Activated naive CD8-positive, alpha-beta T cell treated with anti-CD3 and anti-CD28 coated beads, Interleukin-2, amount 10 ng/mL, durations not matched to agents 7 days and 5 days (primary cell): ENCODE results near the gene GNAQ. TPM values are rescaled to one million over a fixed set of nuclear protein-coding genes. Genes with fewer than 3 reads are reported as not detected.
A peak's percentile ranks its signal among the peaks of the same experiment; 100 is the strongest.

Experiments
- ATAC-seq: fragments of 150-1000 bp; cut with Tn5 transposase; one replicate; pipeline ENCODE4 v1.10.0; 2021; ENCODE audit warnings: low read depth, moderate library complexity
- POLR2A ChIA-PET: fragments of 350-600 bp; sonication (Branson Sonifier 250); formaldehyde crosslinking; loops from one replicate; lab custom pipeline; 2021; ENCODE audit warnings: antibody characterized with exemption; lab: Charles Lee
- DNase-seq: peaks from one replicate; pipeline ENCODE4 v3.0.0; 2021
- H3K27ac Mint-ChIP-seq: one replicate; pipeline ENCODE4 v1.8.0; 2022; ENCODE audit warnings: mild to moderate bottlenecking, mixed read lengths
- H3K27me3 Mint-ChIP-seq: one replicate; pipeline ENCODE4 v1.8.0; 2022; ENCODE audit warnings: mild to moderate bottlenecking, moderate library complexity, mixed read lengths
- H3K36me3 Mint-ChIP-seq: one replicate; pipeline ENCODE4 v1.8.0; 2021; ENCODE audit warnings: mild to moderate bottlenecking, mixed read lengths
- H3K4me1 Mint-ChIP-seq: one replicate; pipeline ENCODE4 v1.8.0; 2021; ENCODE audit warnings: mixed read lengths
- H3K4me3 Mint-ChIP-seq: one replicate; pipeline ENCODE4 v1.8.0; 2022; ENCODE audit warnings: mild to moderate bottlenecking, moderate library complexity, mixed read lengths
- H3K9me3 Mint-ChIP-seq: one replicate; pipeline ENCODE4 v1.8.0; 2021; ENCODE audit warnings: mixed read lengths
- total RNA-seq, 2 experiments: library from RNA; stranded (reverse); gene quantifications; one replicate each; pipeline ENCODE4 v1.2.3, GENCODE V29; 2021

The GNAQ gene
- total RNA-seq, 2 experiments from 2014 or later: 25.5 to 30.4 TPM

DNA sequence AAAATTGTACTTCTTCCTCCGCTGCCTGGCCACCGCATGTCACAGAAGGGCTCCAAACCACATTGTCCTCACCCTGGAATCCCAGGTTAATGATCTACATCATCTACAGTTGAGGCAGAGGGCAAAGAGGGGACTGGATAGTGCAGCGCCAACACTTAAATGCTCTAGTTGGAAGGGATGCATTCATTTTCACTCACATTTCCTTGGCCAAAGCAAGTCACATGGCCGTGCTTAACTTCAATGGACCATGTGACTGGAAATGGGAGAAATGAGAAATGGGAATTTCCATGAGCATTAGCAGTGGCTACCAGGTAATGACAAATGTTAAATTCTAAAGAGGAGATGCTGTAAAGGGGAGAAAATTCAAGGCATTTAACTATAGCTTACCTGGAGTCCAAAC is 13.3 kb upstream of the GNAQ start:
- H3K27ac Mint-ChIP-seq: no peak overlapping the region

GRCh38 chr9:78044189-78044588 is 12.6 kb upstream of the GNAQ start:
- ATAC-seq (no peak), DNase-seq (no peak)
- peaks cover 3% of the 10 kb centered on the region for H3K4me1 Mint-ChIP-seq
- H3K27ac Mint-ChIP-seq: no peak overlapping the region
- no peaks in the 10 kb centered on the region for H3K9me3 Mint-ChIP-seq
- POLR2A ChIA-PET: no interaction called here
- H3K27me3 Mint-ChIP-seq: peaks cover 14% of the 10 kb centered on the region
- no peaks in the 10 kb centered on the region for H3K36me3 Mint-ChIP-seq
- H3K4me3 Mint-ChIP-seq: no peak overlapping the region

More for the DNA sequence above, 13.3 kb upstream of the GNAQ start:
- H3K27me3 Mint-ChIP-seq: peaks cover 18% of the 10 kb centered on the region
- H3K9me3 Mint-ChIP-seq: no peaks in the 10 kb centered on the region
- POLR2A ChIA-PET: no interaction called here
- H3K4me3 Mint-ChIP-seq: no peak overlapping the region
- no peaks in the 10 kb centered on the region for H3K36me3 Mint-ChIP-seq
- H3K4me1 Mint-ChIP-seq: peaks cover 3% of the 10 kb centered on the region
- no peak for DNase-seq
- no peak for ATAC-seq

GRCh38 chr9:78041971-78042370 is 10.4 kb upstream of the GNAQ start:
- ATAC-seq: no peak
- H3K27me3 Mint-ChIP-seq: peaks cover 11% of the 10 kb centered on the region
- no peaks in the 10 kb centered on the region for H3K36me3 Mint-ChIP-seq
- H3K9me3 Mint-ChIP-seq: no peaks in the 10 kb centered on the region
- no peak overlapping the region for H3K4me3 Mint-ChIP-seq
- no peak overlapping the region for H3K27ac Mint-ChIP-seq
- POLR2A ChIA-PET: no interaction called here
- no peak for DNase-seq
- peaks cover 3% of the 10 kb centered on the region for H3K4me1 Mint-ChIP-seq

- Mint-ChIP-seq H3K4me3 (no peak overlapping the region), H3K4me1 (peaks cover 2% of the 10 kb centered on the region), H3K27ac (no peak overlapping the region), H3K36me3 (no peaks in the 10 kb centered on the region), H3K27me3 (peaks cover 16% of the 10 kb centered on the region), H3K9me3 (no peaks in the 10 kb centered on the region)
- DNase-seq: no peak
- no peak for ATAC-seq
- POLR2A ChIA-PET: no interaction called here
Observed at GRCh38 chr9:78040726-78041125, 9.1 kb upstream of the GNAQ start.

DNA sequence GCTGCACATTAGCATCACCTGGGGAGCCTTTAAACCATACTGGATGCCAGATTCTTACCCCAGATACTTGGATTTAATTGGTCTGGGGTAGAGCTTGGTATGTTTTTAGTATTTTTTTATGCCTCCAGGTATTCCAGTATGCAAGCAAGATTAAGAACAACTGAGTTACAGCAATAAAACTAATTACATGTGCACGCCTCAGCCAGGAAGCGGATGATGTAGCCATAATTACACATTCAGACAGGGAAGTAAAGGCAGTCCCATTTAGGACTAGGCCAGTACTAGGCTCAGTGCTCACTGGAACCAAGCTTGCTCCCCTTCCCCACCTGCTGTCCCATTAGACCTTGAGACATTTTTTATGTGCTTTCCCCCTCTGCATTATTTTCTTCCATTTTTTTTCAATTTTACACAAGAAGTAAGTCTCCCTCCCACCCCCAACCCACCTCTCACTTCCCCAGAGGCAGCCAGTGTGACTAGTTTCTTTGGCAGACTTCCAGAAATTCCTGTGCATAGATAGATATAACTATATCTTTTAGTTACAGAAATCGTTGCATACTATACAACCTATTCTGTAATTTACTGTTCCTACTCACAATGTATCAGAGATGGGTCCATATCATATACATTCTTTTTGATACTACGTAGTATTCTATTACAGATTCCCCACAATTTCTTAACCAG is 7.1 kb upstream of the GNAQ start:
- POLR2A ChIA-PET: no interaction called here
- Mint-ChIP-seq H3K27ac (no peak overlapping the region), H3K4me1 (peaks cover 17% of the 10 kb centered on the region), H3K27me3 (peaks cover 12% of the 10 kb centered on the region), H3K36me3 (no peaks in the 10 kb centered on the region), H3K4me3 (no peak overlapping the region), H3K9me3 (no peaks in the 10 kb centered on the region)
- no peak for ATAC-seq
- DNase-seq: no peak

GRCh38 chr9:78035383-78035993 is 3.9 kb upstream of the GNAQ start:
- Mint-ChIP-seq H3K27me3 (peaks cover 5% of the 10 kb centered on the region), H3K9me3 (no peaks in the 10 kb centered on the region), H3K36me3 (no peaks in the 10 kb centered on the region), H3K27ac (peak overlapping the region; percentile 23), H3K4me3 (no peak overlapping the region), H3K4me1 (peaks cover 30% of the 10 kb centered on the region)
- ATAC-seq (no peak), DNase-seq (peak; percentile 39)
- POLR2A ChIA-PET: no interaction called here

GRCh38 chr9:78033870-78034269 is 2.3 kb upstream of the GNAQ start:
- H3K27me3 Mint-ChIP-seq: peaks cover 5% of the 10 kb centered on the region
- no peaks in the 10 kb centered on the region for H3K9me3 Mint-ChIP-seq
- no peak overlapping the region for H3K27ac Mint-ChIP-seq
- H3K36me3 Mint-ChIP-seq: no peaks in the 10 kb centered on the region
- ATAC-seq: no peak
- no peak overlapping the region for H3K4me3 Mint-ChIP-seq
- no peak for DNase-seq
- POLR2A ChIA-PET: no interaction called here
- H3K4me1 Mint-ChIP-seq: peaks cover 41% of the 10 kb centered on the region

- H3K9me3 Mint-ChIP-seq: no peaks in the 10 kb centered on the region
- ATAC-seq: no peak
Observed at GRCh38 chr9:78032730-78033457, 1.3 kb upstream of the GNAQ start.

GRCh38 chr9:78031893-78032729 is 500 bp upstream of the GNAQ start:
- ATAC-seq (peak; percentile 52), DNase-seq (peak; percentile 77)
- Mint-ChIP-seq H3K27ac (peak overlapping the region; percentile 93), H3K9me3 (no peaks in the 10 kb centered on the region), H3K36me3 (peaks cover 1% of the 10 kb centered on the region), H3K27me3 (peaks cover 5% of the 10 kb centered on the region), H3K4me3 (peak overlapping the region; percentile 90), H3K4me1 (peaks cover 47% of the 10 kb centered on the region)
- POLR2A ChIA-PET: interaction anchor here (0.6 to 4.2 kb wide), 10 partner anchors 9 to 265 kb away, joined by 3 to 28 read pairs (median 3); partner anchors contain the start of gene PSAT1

More at GRCh38 chr9:78032730-78033457, 1.3 kb upstream of the GNAQ start:
- peak overlapping the region; percentile 87 for H3K27ac Mint-ChIP-seq
- H3K36me3 Mint-ChIP-seq: no peaks in the 10 kb centered on the region
- no peak for DNase-seq
- H3K27me3 Mint-ChIP-seq: peaks cover 5% of the 10 kb centered on the region
- peaks cover 47% of the 10 kb centered on the region for H3K4me1 Mint-ChIP-seq
- H3K4me3 Mint-ChIP-seq: peak overlapping the region; percentile 88
- POLR2A ChIA-PET: interaction anchor here (0.6 to 4.2 kb wide), 7 partner anchors 10 to 178 kb away, joined by 3 to 28 read pairs (median 4); no protein-coding TSS in a partner anchor

GRCh38 chr9:78030553-78031443 is 813 bp downstream of the GNAQ start:
- Mint-ChIP-seq H3K4me1 (peaks cover 47% of the 10 kb centered on the region), H3K4me3 (peak overlapping the region; percentile 97), H3K9me3 (no peaks in the 10 kb centered on the region), H3K36me3 (peaks cover 1% of the 10 kb centered on the region), H3K27ac (peak overlapping the region; percentile 94), H3K27me3 (no peaks in the 10 kb centered on the region)
- POLR2A ChIA-PET: interaction anchor here (0.6 to 4.2 kb wide), 10 partner anchors 10 to 577 kb away, joined by 3 to 28 read pairs (median 3); partner anchors contain the start of gene PSAT1
- DNase-seq (no peak), ATAC-seq (peak; percentile 16)

DNA sequence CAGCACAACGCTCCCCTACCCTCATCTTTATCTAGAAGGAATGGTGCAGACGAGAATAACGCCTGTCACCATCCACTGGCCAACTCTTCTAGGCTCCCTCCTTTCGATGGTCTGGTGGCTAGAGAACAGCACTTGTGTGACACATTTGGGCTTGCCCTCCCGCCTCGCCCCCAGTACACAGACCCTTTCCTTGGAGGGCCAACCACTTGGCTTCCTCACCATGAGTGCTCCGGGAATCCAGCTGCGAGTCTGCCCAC is 1.4 kb downstream of the GNAQ start:
- H3K27ac Mint-ChIP-seq: peak overlapping the region; percentile 94
- H3K27me3 Mint-ChIP-seq: no peaks in the 10 kb centered on the region
- POLR2A ChIA-PET: interaction anchor here (0.9 to 4.2 kb wide), 4 partner anchors 19 to 59 kb away, joined by 3 to 28 read pairs (median 8); no protein-coding TSS in a partner anchor
- peak overlapping the region; percentile 97 for H3K4me3 Mint-ChIP-seq
- ATAC-seq (no peak), DNase-seq (no peak)
- H3K4me1 Mint-ChIP-seq: peaks cover 41% of the 10 kb centered on the region
- no peaks in the 10 kb centered on the region for H3K9me3 Mint-ChIP-seq
- H3K36me3 Mint-ChIP-seq: peaks cover 1% of the 10 kb centered on the region
